HG02610 (cell line): ENCODE results near the gene TAOK1.
A peak's percentile ranks its signal among the peaks of the same experiment; 100 is the strongest.
"Not testable (repeated sequence)": the region's sequence is repeated elsewhere in the genome, so short reads cannot be mapped to it uniquely, and the experiment has no call there.

ENCODE experiments used
- ATAC-seq: cut with Tn5 transposase; IDR thresholded peaks from one replicate; pipeline ENCODE4 v1.9.1; 2021; ENCODE audit warnings: mild to moderate bottlenecking, moderate library complexity; ENCODE audit not compliant: unreplicated experiment

Gene TAOK1

DNA sequence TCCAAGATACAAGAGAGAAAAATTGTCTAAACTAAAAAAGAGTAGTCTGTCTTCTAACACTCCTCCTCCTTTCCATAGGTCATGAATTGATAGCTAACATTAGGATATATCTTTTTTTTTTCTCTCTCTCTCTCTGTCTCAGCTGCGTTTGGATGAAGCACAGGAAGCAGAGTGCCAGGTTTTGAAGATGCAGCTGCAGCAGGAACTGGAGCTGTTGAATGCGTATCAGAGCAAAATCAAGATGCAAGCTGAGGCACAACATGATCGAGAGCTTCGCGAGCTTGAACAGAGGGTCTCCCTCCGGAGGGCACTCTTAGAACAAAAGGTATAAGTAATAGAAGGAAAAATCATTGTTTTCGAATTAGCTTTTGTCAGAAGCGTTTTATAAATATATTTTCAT, 143.8 kb downstream of the TAOK1 start:
- no peak for ATAC-seq

DNA sequence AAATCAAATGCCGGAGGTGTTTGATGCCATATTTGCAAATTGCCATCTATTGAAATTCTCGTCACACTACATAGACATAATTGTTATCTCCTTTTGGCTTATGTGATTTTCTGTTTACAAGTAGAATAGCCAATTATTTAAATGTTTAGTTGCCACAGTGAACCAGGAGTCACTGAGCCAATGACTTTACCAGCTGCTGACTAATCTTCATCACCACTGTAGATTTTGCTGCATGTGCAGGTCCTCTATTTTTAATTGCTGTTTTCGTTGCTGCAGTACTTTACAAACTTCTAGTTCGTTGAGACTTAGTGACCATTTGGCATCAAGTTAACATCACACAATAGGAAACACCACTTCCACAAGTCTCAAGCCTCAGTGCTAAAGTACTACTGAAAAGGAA, 153.9 kb downstream of the TAOK1 start:
- no peak for ATAC-seq

DNA sequence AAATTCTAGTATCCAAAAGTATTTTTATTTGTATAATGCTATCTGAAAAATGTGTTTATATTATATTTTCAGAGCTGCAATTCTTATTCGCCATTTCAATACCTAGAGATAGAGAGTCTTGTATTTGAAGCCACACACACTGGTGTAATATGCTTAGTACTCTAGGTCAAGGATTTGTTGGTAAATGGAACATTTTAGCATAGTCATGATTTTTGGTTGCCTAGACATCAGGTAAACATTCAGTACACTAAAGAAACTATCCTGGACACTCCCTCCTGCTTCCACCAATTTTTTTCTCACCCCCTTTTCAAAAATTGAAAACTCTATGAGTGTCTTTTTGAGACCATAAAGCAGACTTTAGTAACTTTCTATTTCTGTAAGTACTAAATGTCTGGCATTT, 155.9 kb downstream of the TAOK1 start:
- ATAC-seq = no peak

DNA sequence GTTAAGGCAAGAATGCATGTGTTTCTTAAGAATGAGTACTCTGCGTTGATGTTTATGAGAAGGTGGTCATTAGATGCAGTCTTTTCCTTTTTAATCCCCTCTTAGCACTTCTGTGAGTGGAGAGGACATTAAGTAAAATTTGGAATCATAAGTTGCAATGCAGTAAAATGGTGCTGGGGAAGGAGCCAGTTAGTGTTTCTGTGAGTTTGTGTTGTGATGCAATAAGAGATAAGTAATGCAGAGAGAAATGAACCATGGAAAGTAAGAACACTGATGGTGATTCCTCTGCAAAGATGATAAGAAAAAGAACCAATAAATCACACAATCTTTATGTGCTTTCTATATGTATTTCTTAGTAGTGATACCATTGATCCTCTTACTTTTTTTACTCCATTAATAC, 156.7 kb downstream of the TAOK1 start:
- ATAC-seq = no peak

DNA sequence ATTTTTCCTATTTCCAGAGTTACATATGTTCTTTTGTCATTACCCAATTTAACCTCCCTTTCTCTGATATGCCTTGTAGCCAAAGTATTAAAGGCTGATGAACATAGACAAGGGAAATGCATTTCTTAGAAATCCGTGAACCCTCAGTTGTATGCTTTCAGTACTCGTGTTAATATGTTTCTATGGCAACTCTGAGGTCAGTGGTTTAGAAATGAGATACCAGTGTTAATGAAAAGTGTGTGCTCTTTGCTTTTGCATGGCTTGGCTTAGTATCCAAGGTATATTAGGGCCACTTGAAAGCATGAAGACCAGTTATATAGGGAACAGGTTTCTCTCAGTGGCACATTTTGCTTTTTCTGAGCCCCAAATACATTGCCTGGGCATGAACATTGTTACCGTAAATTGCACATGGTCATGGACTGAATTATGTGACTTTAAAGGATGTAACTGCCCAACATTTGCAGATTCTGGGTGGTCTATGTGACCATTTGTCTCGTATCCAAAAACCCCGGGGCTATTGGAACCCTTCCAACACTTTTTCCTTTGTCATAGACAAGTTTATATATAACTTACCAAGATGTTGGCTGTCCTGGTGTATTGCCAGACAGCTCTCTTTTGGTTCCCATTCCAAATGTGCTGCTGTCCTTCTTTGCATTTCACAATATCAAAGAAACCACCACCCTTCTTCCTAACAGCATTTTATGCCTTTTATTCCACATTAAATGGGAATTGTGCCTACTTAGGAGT, 159.2 kb downstream of the TAOK1 start:
- ATAC-seq = no peak

DNA sequence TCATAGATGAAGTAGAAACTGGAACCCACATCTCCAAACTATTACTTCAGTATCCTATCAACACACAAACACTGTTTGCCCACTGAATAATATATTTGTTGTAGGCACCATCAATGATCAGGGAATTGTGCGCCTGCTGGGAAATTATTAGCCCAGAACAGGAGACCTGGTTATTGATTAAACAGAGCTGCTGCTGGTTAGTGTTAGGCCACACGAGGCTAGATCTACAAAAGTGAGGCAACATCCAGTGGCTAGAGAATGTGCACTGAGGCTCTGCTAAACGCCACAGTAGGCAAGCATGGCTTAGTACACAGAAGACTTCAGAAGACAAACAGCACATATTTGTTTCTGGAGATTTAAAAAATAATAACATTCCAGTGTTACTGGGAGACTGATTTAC, 165.7 kb downstream of the TAOK1 start:
- ATAC-seq = no peak

DNA sequence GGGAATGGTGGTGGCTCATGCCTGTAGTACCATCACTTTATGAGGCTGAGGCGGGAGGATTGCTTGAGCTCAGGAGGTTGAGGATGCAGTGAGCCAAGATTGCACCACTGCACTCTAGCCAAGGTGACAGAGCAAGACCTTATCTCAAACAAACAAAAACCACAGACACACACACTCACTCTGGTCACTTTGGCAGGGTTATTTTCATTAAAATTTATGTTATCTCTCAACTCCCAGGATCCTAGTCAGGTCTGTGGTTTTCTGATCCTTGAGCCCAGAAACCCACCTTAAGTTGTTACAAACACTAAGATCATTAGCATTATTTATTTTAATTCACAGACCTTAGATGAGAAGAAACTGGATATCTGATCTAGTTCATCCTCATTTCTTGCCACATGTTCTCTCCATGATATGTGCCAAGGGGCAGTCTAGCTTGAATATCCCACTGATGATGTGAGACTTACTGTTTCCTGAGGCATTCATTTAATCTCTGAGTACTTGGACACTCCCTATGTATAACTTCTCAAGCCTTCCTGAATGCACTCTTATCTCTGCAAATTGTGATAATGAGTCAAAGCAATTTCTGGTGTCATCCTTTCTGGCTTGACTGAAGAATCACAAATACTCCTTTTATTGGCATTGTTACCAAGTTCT, 167.0 kb downstream of the TAOK1 start:
- ATAC-seq = no peak

DNA sequence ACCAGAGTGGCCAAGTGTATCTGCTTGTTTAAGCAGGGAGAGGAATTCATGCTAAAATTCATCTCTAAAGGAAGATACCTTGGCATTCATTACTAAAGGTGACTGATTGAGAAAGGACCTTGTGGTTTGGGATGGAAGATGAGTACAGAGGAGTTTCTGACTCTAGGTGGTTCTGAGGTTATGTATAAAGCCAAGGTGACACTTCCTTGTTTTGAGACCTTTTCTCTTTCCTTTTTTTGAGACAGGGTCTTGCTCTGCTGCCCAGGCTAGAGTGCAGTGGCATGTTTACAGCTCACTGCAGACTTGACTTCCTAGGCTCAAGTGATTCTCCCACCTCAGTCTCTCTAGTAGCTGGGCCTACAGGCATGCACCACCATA, 167.6 kb downstream of the TAOK1 start:
- ATAC-seq = no peak

DNA sequence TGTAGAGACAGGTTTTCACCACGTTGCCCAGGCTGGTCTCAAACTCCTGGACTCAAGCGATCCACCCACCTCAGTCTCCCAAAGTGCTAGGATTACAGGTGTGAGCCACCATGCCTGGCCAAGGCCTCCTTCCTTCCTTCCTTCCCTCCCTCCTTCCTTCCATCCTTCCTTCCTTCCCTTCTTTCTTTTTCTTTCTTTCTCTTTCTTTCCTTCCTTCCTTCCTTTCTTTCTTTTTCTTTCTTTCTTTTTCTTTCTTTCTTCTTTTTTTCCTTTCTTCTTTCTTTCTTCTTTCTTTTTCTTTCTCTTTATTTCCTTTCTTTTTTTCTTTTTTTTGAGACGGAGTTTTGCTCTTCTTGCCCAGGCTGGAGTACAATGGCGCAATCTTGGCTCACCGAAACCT, 168.0 kb downstream of the TAOK1 start:
- not testable (repeated sequence) for ATAC-seq

DNA sequence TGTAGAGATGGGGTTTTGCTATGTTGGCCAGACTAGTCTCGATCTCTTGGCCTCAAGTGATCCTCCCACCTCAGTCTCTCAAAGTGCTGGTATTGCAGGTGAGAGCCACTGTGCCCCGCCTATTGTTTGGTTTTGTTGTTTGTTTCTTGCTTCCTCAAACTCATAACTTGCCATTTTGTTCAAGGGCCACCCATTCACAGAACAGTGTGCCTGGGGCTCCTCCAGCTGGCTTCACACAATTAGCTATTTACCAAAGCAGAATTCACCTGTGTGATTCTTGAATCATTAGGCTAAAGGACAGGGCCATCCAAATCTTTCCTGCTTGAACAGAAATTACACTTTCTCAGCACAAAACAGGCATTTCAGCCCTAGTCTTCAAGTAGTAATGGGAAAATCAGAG, 169.5 kb downstream of the TAOK1 start:
- ATAC-seq = no peak

DNA sequence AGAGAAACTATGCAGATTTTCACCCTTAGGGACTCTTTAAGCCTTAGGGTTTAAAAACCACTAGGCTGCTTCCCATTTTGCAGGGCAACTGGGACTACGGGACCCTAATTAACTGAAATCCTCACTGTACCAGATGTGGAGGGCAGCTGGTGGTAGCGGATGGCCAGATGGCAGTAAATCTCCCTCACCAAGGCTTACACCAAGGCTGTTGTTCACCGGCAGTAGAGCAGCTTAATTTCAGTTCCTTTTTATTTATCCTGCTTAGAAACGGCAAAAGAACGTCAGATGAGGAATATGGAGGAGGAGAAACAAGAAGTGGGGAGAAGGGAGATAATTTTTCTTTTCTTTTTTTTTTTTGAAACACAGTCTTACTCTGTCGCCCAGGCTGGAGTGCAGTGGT, 170.2 kb downstream of the TAOK1 start:
- no peak for ATAC-seq

DNA sequence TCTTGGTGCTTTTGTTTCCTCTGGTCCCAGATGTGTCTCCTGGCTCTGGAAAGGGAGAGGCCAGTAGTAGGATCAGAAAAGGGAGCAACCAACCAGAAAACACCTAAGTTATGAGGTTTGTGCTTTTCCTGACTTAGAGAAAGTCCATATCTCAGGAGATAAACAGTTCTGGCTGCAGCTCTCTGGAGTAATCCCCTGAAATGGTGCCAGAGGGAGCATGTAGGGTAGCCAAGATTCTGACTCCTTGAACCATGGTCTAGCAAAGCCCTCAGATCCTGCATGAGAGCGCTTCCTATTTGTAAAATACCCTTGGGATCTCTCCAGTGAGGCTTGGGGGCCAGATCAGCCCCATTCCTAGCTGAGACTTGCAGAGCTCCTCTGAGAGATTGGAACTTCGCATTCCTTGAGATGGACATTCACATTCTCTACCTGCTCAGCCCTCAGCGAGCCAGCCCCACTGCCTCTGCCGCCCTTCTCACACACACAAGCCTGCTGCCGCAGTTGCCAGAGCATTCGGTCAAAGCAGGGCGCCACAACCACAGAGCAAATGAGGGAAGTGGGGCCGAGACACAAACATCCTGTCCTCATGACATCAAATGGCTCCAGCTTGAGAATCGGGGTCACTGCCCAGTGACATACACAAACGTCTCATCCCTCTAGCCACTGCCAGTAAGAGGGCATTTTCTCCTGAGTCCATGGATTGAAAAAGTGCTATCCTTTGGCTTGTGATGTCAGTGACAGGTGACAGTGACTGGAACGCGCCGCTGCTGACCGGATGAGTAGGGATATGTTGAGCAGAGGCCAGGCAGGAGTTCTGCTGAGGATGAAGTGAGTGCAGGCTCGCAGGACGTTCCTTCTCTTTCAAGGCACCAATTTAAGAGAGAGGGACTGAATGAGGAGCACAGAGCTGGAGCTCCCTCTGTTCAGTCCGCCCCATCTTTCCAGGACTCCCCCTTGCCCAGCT, 171.7 kb downstream of the TAOK1 start:
- no peak for ATAC-seq

DNA sequence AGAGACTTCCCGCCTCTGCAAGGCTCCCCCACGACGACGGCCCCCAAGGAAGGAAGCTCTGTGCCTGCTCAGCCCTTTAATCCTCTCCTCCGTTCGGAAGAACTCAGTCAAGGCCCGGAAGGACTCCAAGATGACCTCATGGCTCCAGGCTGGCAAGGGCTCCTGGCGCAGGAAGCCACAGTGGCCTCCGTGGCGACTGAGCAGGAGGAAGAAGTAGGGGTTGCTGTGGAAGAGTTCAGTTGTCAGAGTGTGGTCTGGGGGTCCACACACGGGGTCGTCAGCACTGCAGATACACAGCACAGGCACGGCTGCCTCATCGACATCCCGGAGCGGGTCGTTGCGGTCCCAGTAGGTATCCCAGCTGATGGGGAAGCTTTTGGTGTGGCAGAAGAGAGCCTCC, 172.5 kb downstream of the TAOK1 start:
- ATAC-seq = no peak

DNA sequence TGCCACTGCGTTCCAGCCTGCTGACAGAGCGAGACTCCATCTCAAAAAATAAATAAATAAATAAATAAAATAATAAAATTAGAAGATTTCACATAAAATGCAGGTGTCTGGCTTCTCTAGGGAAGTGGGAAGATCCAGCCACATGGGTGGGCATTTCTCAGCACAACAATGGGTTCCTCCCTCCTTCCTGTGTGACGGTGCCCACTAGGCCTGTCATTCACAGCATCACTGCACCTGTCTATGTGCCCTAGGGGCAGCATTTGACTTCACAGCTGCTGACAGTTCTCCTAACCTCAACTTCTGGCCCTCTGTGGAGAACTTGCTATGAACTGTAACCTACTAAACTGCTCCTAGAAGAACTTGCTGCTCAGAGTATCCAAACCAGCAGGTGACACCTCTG, 173.7 kb downstream of the TAOK1 start:
- ATAC-seq = no peak

DNA sequence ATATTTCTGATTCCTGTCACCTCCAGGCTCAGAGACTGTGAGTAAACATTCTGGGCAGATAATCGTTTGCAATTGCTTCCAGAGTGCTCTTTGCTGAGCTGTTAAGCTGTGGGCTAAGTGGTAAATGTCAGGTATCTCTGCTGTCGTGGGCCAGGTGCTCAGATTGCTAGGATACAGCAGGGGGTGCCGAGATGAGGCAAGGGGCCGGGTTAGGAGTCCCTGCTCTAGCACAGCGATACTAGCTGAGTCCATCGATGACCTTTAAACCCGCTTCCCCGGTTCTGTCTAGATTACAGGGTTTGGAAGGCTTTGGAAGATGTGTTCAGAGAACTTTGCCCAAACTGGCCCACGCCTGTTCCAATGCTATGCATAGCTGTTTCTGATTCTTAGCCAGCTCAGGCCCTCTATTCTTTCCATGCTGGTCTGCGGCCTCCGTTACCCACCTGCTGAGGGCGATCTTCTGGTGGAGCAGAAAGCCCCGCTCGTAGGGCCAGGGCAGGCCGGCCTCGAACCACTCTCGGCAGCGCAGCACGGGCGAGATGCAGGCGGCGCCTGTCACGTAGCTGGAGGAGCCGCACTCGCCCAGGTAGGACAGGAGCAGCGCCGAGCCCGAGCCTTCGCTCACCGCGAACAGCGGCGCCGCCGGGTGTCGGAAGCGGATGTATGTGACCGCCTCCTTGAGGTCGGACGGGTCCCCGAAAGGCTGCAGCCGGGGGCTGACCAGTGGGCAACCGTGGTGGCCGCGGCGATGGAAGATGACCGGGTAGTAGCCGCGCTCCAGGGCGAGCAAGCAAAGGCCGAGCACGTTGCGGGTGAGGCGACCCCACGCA, 175.7 kb downstream of the TAOK1 start:
- no peak for ATAC-seq

DNA sequence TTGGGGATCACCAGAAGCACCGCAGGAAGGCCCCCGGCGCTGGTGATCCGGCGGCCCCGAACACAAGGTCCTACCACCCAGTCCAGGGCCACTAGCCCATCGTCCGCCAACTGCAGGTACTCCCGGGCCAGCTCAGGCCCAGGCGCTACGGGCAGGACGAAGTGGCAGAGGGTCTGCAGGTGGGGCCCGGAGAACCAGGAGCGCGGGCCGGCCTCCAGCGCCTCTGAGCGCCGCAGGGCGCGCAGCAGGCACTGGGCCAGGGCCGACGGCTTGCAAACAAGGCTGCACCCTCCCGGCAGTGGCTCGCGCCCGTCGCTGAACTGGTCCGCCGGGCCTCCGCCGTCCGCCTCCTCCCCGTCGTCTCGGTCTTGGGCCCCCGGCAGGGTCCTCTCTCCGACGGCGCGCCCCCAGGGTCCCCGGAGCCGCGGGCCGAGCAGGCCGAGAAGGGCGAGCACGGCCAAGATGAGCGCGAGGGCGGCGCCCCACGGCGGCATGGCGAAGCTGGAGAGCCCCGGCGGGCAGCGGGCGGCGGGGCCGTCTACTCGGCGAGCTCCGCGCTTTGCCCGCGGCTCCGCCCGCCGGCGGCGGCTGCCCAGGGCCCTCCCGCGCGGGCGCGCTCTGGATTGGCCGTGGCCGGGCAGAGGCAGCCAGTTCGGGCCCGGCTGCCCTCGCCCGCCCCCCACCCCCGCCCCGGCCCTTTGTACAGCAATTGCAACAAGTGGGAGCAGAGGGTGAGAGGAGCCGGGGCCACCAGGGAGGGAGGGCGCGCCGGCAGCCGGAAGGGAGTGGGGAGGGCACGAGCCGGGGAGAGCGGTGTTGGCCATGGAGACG, 176.5 kb downstream of the TAOK1 start, which contains the start of gene ABHD15:
TSS of gene ABHD15 (minus strand) at position 565 of the 831 bp plus-strand sequence. CDS start at position 494, 71 bp downstream.
- ATAC-seq = no peak

DNA sequence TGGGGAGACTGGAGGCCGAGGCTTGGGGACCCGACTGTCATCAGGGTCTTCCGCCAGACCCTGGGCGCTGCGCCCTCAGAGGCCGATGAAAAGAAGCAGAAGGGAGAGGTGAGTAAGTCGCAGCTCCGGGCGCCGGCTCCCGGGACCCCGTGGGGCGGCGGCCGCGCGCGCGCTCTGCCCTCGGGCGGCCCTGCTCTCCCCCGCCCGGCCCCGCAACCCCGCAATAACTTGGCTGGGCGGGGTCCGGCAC, 177.1 kb downstream of the TAOK1 start:
- ATAC-seq = no peak

DNA sequence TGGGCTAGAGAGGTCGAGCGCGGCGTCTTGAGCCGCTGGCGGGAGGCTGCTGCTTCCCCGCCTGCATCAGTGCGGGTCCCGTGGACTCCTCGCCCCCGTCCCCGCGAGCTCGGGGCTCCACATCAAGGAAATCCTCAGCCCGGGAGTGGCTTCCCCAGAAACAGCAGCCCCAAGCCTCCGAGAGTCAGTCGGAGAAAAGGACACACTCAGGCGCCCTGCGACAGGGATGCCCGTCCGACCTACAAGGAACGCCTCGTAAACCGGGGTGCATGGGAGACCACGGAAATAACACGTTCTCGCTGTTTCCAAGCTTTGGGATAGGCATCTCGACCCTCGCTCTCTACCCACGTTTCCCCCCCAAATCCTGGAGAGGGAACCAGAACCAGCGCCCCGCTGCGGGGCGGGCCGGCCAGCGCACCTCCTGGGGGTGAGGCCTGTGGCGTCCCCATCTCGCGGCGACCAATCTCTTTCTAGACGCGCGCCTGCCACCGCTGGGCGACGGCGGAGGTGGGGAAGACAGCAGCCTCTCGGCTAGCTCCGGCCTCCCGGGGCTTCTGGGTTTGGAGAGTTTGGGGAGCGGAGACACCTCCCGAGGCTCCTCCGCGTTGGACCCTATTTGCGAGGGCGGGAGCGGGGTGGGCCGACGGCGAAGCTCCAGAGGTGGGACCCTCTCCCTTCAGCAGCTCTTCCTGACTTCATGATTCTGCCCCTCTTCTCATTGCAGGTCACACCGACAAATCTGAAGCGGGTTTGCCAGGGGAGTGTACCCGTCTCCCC, 177.6 kb downstream of the TAOK1 start:
- peak; percentile 31 for ATAC-seq
